ENCODE results near the gene IWS1.
A peak's percentile ranks its signal among the peaks of the same experiment; 100 is the strongest.
"Not testable (repeated sequence)": the region's sequence is repeated elsewhere in the genome, so short reads cannot be mapped to it uniquely, and the experiment has no call there.

The IWS1 gene

GRCh38 chr2:127526132-127527000, at the start of gene IWS1:
IWS1 (minus strand) TSS chr2:127526489; CDS start chr2:127526208, 281 bp downstream.
- DNase-seq, result peak; percentile 88

- DNase-seq, result no peak
These were observed 49.7 kb upstream of the IWS1 start for GRCh38 chr2:127575941-127576432.

- DNase-seq, result no peak
These were observed 49.0 kb upstream of the IWS1 start for GRCh38 chr2:127575185-127575765.

GRCh38 chr2:127574656-127575055, 48.4 kb upstream of the IWS1 start:
- DNase-seq, result no peak

- DNase-seq, result no peak
These were observed 47.5 kb upstream of the IWS1 start for GRCh38 chr2:127573771-127574170.

- no peak for DNase-seq
These were observed 47.0 kb upstream of the IWS1 start for GRCh38 chr2:127573298-127573697.

GRCh38 chr2:127572841-127573240, 46.6 kb upstream of the IWS1 start:
- DNase-seq, result no peak

GRCh38 chr2:127572352-127572751, 46.1 kb upstream of the IWS1 start:
- not testable (repeated sequence) for DNase-seq

- no peak for DNase-seq
These were observed 44.3 kb upstream of the IWS1 start for GRCh38 chr2:127570282-127571250.

- no peak for DNase-seq
These were observed 43.4 kb upstream of the IWS1 start for GRCh38 chr2:127569666-127570065.

GRCh38 chr2:127568128-127568527, 41.8 kb upstream of the IWS1 start:
- DNase-seq, result no peak

GRCh38 chr2:127567351-127567854, 41.1 kb upstream of the IWS1 start:
- DNase-seq, result no peak

- DNase-seq, result no peak
These were observed 40.3 kb upstream of the IWS1 start for GRCh38 chr2:127566576-127566975.

GRCh38 chr2:127566139-127566417, 39.8 kb upstream of the IWS1 start:
- DNase-seq, result no peak

- no peak for DNase-seq
These were observed 39.2 kb upstream of the IWS1 start for GRCh38 chr2:127565261-127566138.

- no peak for DNase-seq
These were observed 38.4 kb upstream of the IWS1 start for GRCh38 chr2:127564429-127565260.

- DNase-seq, result no peak
These were observed 37.5 kb upstream of the IWS1 start for GRCh38 chr2:127563458-127564428.

- DNase-seq, result no peak
These were observed 36.6 kb upstream of the IWS1 start for GRCh38 chr2:127562936-127563335.

GRCh38 chr2:127561371-127561770, 35.1 kb upstream of the IWS1 start:
- no peak for DNase-seq

- no peak for DNase-seq
These were observed 34.6 kb upstream of the IWS1 start for GRCh38 chr2:127560931-127561280.

All from activated CD8-positive, alpha-beta memory T cell treated with anti-CD3 and anti-CD28 coated beads, Interleukin-2, amount 50 U/mL, for 4 hours (primary cell).